Aorta (tissue), 5 donors: ENCODE measurements around the gene LRRK1. TPM values are rescaled to one million over a fixed set of nuclear protein-coding genes. Genes with fewer than 3 reads are reported as not detected.
A peak's percentile ranks its signal among the peaks of the same experiment; 100 is the strongest.

Experiments
- ATAC-seq: fragments of 200-7000 bp; cut with Tn5 transposase; one replicate; pipeline ENCODE4 v1.9.1; 2022; ENCODE audit warnings: moderate library complexity; ENCODE audit not compliant: low FRiP score
- DNase-seq, 2 donors: peaks; one replicate each; pipeline ENCODE4 v3.0.0-alpha.2; 2020
- H3K27ac ChIP-seq, 2 donors: one replicate each; pipeline ENCODE4 v1.5.1; 2013; ENCODE audit warnings: low read length in 2 of 2, mild to moderate bottlenecking in 2 of 2, moderate library complexity in 2 of 2, control low read depth in 1 of 2, inconsistent platforms in 1 of 2, low read depth in 1 of 2
- H3K27me3 ChIP-seq, 2 donors: one replicate each; pipeline ENCODE4 v1.6.1; 2013; ENCODE audit warnings: control low read depth in 1 of 2, low read length in 1 of 2, mild to moderate bottlenecking in 1 of 2, moderate library complexity in 1 of 2; ENCODE audit not compliant: insufficient read depth in 2 of 2, control insufficient read depth in 1 of 2
- H3K36me3 ChIP-seq, 2 donors: one replicate each; pipeline ENCODE4 v1.6.1; 2013; ENCODE audit warnings: control low read depth in 1 of 2, low read length in 1 of 2, mild to moderate bottlenecking in 1 of 2; ENCODE audit not compliant: insufficient read depth in 2 of 2, control insufficient read depth in 1 of 2
- H3K4me1 ChIP-seq, 2 donors: one replicate each; pipeline ENCODE4 v1.6.1; 2013; ENCODE audit warnings: low read length in 2 of 2, control low read depth in 1 of 2, mild to moderate bottlenecking in 1 of 2, moderate library complexity in 1 of 2; ENCODE audit not compliant: insufficient read depth in 2 of 2, control insufficient read depth in 1 of 2
- H3K4me3 ChIP-seq, 2 donors: one replicate each; pipeline ENCODE4 v1.5.1; 2013; ENCODE audit warnings: low read length in 2 of 2, control low read depth in 1 of 2, mild to moderate bottlenecking in 1 of 2
- H3K9me3 ChIP-seq: one replicate; pipeline ENCODE4 v1.6.1; 2013; ENCODE audit warnings: mild to moderate bottlenecking, low read length; ENCODE audit not compliant: control insufficient read depth
- WGBS, 2 donors: extraction: QIAGEN DNeasy Blood & Tissue Kit; methylation state at CpG; one replicate each; pipeline ENCODE4 v1.1.7; 2013; 5-methylcytosine and 5-hydroxymethylcytosine counted together
- intact Hi-C, 2 donors: fragments of 100-400 bp; cut with DNase I; formaldehyde crosslinking; loops; one replicate each; pipeline versions ENCODE4 v1.14.2 to v1.15.0; 2022
- polyA plus RNA-seq, 2 donors: library from polyadenylated mRNA; stranded (reverse); fragments of 200-250 nt; gene quantifications; one replicate each; pipeline ENCODE4 v1.2.3, GENCODE V29; 2013
- total RNA-seq, 2 donors: library from RNA; stranded (reverse); fragmentation: NEBNext Ultra II Directional; extraction: Animal tissue kit (Norgen Biotek cat#: 25700); gene quantifications; one replicate each; pipeline ENCODE4 v1.2.1, GENCODE V29; 2021
- donor health status: healthy with polysubstance abuse.
- donor health status: Bipolar disorder and iron deficiency.
- donor health status: DM: no; HTN: no; CAD: no.
- donor health status: DM: no; HTN: no; CAD: no.
- donor health status: DM: yes; HTN: yes; CAD: no.

Gene LRRK1
- total and polyA plus RNA-seq, 4 donors: 4.0 to 34.0 (median 13.3) TPM

DNA sequence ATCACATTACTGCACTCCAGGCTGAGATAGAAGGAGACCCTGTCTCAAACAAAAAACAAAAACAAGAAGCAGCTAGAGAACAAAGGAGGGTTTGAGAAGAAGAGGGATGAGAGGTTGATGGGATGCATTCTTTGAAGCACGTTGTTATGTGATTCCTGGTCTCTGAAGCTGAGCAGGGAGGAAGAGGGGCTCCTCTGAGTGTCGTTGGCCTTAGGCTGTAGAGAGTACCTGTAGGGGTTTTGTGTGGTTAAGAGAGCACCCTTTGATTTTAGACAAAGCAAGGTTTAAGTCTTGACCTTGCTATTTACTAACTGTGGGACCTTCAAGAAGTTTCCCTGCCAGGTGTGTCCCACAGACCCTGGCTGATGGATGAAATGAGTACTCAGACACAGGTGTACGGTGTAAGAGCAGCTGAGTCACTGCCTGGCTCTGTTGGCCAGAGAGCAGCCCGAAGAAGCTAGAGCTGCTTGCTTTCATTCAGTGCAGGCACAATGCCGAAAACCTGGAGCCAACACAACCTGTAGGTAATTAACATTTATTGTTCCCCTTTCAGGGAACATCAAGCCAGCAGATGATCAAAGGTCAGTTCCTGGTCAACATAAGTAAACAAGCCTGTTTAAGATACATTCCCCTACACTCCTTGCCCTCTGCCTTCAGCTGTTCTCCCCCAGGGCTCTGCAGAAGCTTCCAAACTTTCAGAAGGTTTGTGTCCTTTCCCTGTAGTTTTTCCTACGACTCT, 67.2 kb downstream of the LRRK1 start:
- no peak overlapping the region for H3K27ac ChIP-seq
- H3K4me3 ChIP-seq: no peak overlapping the region
- WGBS, 2 donors: 60 to 70% methylated on average over 6 of the region's 6 CpGs

DNA sequence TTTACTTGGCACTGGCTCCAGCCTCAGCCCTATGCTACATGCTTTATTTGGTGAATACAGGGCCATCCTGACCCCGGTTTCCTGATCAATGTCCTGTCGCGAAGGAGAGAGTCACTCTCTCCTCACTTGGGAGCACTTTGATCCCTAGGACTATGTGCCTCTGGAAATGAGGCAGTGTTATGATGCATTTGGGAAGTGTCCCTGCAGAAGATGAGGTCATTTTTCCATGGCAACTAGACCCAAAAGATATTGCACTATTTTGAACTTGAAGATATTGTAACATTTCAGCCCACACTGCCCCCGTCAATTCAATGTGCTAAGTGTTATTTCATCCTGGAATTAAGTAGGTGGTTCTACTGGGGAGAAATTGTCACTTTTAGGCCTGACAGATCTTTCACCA, 68.0 kb downstream of the LRRK1 start:
- ATAC-seq: peak; percentile 77
- DNase-seq: no peak
- 48 to 60% methylated on average over 4 of the region's 4 CpGs for WGBS, 2 donors
- no peak overlapping the region for H3K4me3 ChIP-seq
- no peaks in the 10 kb centered on the region for H3K36me3 ChIP-seq
- no peaks in the 10 kb centered on the region for H3K9me3 ChIP-seq
- intact Hi-C loops: no loop called here
- no peak overlapping the region for H3K27ac ChIP-seq
- H3K4me1 ChIP-seq: no peaks in the 10 kb centered on the region
- H3K27me3 ChIP-seq: no peaks in the 10 kb centered on the region

More for the DNA sequence above, 67.2 kb downstream of the LRRK1 start:
- intact Hi-C loops: no loop called here
- H3K9me3 ChIP-seq: no peaks in the 10 kb centered on the region
- H3K36me3 ChIP-seq: no peaks in the 10 kb centered on the region
- DNase-seq (no peak), ATAC-seq (no peak)
- H3K4me1 ChIP-seq: no peaks in the 10 kb centered on the region
- H3K27me3 ChIP-seq: no peaks in the 10 kb centered on the region

DNA sequence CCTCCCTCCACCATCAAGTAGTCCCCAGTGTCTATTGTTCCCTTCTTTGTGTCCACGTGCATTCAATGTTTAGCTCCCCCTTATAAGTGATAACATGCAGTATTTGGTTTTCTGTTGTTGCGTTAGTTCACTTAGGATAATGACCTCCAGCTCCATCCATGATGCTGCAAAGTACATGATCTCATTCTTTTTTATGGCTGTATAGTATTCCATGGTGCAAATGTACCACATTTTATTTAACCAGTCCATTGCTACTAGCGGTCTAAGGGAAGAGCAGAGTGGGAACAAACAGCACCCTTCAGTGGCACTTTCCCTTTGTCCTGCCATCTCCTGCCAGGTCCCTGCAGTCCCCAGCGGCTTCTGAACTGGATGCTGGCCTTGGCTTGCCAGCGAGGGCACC, 69.1 kb downstream of the LRRK1 start:
- no peak for ATAC-seq
- 95% methylated on average over 5 of the region's 5 CpGs for WGBS, 2 donors

DNA sequence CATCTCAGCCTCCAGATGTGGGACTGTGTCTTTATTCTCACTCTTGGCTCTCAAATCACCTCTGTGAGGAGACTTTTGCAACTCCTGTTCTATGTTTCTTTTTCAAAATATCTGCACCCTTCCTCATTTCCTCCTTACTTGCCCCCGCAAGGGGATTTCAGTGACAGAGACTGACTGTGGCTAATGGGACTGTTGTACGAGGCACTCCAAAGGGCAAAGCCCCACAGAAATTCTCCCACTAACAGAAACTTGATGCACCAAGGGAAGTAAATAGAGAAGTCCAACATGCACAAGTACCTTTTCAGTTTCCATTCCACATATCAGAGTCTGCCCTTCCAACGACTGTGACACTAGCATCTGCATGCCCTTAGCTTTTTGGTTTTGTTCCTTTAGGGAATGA, 69.7 kb downstream of the LRRK1 start:
- no peak for DNase-seq
- no peak overlapping the region for H3K27ac ChIP-seq
- H3K36me3 ChIP-seq: no peaks in the 10 kb centered on the region
- H3K4me3 ChIP-seq: no peak overlapping the region
- 93 to 95% methylated on average over 3 of the region's 3 CpGs for WGBS, 2 donors
- intact Hi-C loops: no loop called here
- H3K27me3 ChIP-seq: no peaks in the 10 kb centered on the region
- no peaks in the 10 kb centered on the region for H3K9me3 ChIP-seq
- ATAC-seq: no peak
- H3K4me1 ChIP-seq: no peaks in the 10 kb centered on the region

More for the DNA sequence above, 69.1 kb downstream of the LRRK1 start:
- H3K27ac ChIP-seq: no peak overlapping the region
- DNase-seq: no peak
- intact Hi-C loops: no loop called here
- no peaks in the 10 kb centered on the region for H3K9me3 ChIP-seq
- no peaks in the 10 kb centered on the region for H3K36me3 ChIP-seq
- H3K4me3 ChIP-seq: no peak overlapping the region
- no peaks in the 10 kb centered on the region for H3K27me3 ChIP-seq
- H3K4me1 ChIP-seq: no peaks in the 10 kb centered on the region

DNA sequence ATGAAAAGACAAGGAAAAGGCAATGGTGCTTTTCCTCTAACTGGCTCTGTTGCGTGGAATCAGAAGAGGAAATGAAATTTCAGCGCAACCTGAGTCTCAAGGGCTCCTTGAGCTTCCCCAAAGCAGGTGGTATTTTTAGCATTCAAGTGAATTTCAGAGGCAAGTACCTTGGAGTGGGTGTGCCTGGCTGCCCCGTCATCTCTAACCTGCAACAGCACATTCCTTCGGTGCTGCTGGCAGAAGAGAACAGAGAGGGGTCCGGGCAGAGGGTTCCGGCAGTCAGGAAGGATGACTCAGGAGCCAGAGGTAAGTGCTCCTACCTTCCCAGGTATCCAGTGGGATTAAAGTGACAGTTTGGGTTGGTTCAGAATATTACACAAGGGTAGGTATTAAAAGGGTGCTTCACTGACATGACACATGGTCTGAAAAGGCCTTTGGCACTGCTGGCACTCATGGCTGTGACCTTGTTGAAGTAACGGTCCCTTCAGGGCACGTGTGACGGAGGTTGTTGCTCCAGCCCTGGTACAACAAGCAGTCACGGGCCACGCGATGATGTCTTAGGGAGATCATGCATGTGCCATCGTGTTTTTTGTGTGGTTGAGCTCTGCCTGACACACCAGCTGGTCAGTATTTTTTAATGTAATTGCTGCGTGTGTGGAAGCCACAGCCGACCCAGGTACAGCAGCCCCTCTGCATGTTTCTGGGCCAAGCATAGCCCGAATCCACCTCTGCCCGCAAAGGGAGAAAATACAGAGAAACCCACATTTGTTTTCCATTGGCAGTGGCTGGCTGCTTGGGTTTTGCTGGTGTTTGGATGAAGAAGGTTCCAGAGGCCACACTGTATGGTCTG, 75.7 kb downstream of the LRRK1 start:
- DNase-seq: no peak
- H3K36me3 ChIP-seq: no peaks in the 10 kb centered on the region
- H3K4me3 ChIP-seq: no peak overlapping the region
- intact Hi-C loops: no loop called here
- H3K9me3 ChIP-seq: no peaks in the 10 kb centered on the region
- no peaks in the 10 kb centered on the region for H3K27me3 ChIP-seq
- no peaks in the 10 kb centered on the region for H3K4me1 ChIP-seq
- H3K27ac ChIP-seq: no peak overlapping the region
- 91 to 94% methylated on average over 17 of the region's 17 CpGs for WGBS, 2 donors
- no peak for ATAC-seq

DNA sequence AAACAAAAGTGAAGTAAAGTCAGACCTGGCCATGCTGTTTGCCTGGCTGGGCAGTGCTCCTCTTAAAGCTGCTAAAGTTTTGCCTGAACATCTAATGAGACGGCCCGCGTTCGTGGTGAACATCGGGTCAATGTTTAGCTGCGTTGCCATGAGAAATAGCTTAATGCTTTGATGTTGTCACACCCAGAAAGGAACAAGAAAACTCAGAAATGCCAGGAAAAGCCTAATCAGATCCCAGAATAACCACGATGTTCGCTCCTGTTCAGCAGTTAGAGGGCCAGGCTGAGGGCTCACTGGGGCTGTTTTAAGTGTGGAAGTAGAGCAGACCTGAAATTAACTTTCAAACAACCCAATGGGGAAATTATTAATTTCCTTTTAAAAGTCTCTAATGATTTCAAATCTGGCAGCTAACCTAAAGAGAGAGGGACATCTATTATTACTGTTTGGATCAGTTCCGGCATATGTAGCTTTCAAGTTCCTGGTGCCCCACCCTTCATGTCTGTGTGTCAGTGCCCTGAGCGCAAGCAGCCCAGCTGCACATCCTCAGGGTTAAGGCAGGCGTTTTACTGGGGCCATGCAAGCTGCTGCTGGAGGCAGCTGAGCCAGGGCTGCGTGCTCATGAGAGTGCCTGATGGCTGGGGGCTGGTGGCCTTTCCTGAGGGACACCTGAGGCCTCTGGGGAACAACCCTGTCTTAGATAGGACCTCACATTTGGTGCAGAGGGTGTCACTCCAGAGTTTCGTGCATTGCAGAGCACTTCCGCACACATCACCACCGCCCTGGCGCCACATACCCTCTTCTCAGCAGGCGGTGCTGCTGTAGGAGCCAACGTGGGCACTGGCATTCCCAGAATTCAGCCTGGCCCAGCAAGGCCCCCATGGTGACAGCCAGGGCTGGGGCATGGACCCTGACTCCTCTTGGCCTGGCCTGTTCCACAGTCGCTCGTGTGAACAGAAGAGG, 76.6 kb downstream of the LRRK1 start:
- 84 to 89% methylated on average over 20 of the region's 20 CpGs for WGBS, 2 donors
- no peaks in the 10 kb centered on the region for H3K36me3 ChIP-seq
- H3K27me3 ChIP-seq: no peaks in the 10 kb centered on the region
- no peaks in the 10 kb centered on the region for H3K9me3 ChIP-seq
- intact Hi-C loops: no loop called here
- no peaks in the 10 kb centered on the region for H3K4me1 ChIP-seq
- H3K4me3 ChIP-seq: no peak overlapping the region
- DNase-seq (no peak), ATAC-seq (no peak)
- H3K27ac ChIP-seq: no peak overlapping the region

DNA sequence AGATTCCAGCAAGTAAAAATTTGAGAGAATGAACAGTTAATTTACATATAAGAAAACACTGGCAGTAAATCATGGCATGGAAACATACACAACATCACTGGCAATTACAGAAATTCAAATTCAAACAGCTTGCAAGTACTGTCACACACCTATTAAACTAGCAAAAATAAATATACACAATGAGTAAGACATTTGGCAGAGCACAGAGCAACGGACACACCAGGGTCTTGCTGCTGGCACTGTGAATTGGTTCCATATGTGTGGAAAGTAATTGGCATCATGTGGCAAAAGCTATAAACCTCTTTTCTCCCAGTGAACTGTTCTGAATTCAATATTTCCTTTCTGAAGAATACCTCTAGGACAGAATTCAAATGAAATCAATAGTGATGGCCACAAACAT, 78.3 kb downstream of the LRRK1 start:
- no peaks in the 10 kb centered on the region for H3K36me3 ChIP-seq
- no peaks in the 10 kb centered on the region for H3K4me1 ChIP-seq
- ATAC-seq (no peak), DNase-seq (no peak)
- intact Hi-C loops: no loop called here
- no peaks in the 10 kb centered on the region for H3K27me3 ChIP-seq
- H3K27ac ChIP-seq: no peak overlapping the region
- H3K9me3 ChIP-seq: no peaks in the 10 kb centered on the region
- H3K4me3 ChIP-seq: no peak overlapping the region
- WGBS, 2 donors: 50 to 51% methylated on average over 1 of the region's 1 CpG

DNA sequence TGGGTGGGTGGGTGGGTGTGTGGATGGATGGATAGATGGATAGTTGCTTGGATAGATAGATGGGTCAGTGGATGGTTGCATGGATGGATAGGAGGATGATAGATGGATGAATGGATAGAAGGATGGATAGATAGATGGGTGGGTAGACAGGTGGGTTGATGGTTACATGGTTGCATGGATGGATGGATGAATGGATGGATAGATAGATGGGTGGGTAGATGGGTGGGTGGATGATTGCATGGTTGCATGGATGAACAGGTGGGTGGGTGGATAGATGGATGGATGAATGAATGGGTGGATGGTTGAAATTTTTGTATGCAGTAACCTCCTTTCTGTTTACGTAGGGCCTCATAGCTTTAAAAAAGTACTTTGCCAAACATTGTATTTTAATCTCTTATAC, 79.5 kb downstream of the LRRK1 start:
- 89 to 94% methylated on average over 1 of the region's 1 CpG for WGBS, 2 donors
- intact Hi-C loops: loop anchor here in 1 of 2 donors (2.0 kb wide), 1 partner anchor 80 kb away; the partner anchor contains the start of gene LRRK1
- H3K9me3 ChIP-seq: no peaks in the 10 kb centered on the region
- DNase-seq: no peak
- H3K27me3 ChIP-seq: no peaks in the 10 kb centered on the region
- no peak overlapping the region for H3K27ac ChIP-seq
- H3K4me1 ChIP-seq: no peaks in the 10 kb centered on the region
- H3K36me3 ChIP-seq: no peaks in the 10 kb centered on the region
- no peak overlapping the region for H3K4me3 ChIP-seq
- no peak for ATAC-seq
